HG03442 (cell line): Measurements from ENCODE around the gene NCK2.

ENCODE experiments used
- ATAC-seq: cut with Tn5 transposase; IDR thresholded peaks from one replicate; pipeline ENCODE4 v1.9.1; 2021; ENCODE audit warnings: mild to moderate bottlenecking, moderate library complexity; ENCODE audit not compliant: unreplicated experiment

The NCK2 gene

GRCh38 chr2:105744909-105745853, at the start of gene NCK2:
NCK2 (plus strand) TSS chr2:105744912; CDS start chr2:105855064, 110,152 bp downstream.
- ATAC-seq, result peak; percentile 16

- ATAC-seq, result no peak
Measured at GRCh38 chr2:105697781-105698449, 46.8 kb upstream of the NCK2 start.

GRCh38 chr2:105698820-105699219, 45.9 kb upstream of the NCK2 start:
- ATAC-seq, result no peak

GRCh38 chr2:105701042-105701441, 43.7 kb upstream of the NCK2 start:
- no peak for ATAC-seq

GRCh38 chr2:105708697-105709096, 36.0 kb upstream of the NCK2 start:
- no peak for ATAC-seq

- no peak for ATAC-seq
Measured at GRCh38 chr2:105711394-105711793, 33.3 kb upstream of the NCK2 start.

- ATAC-seq, result no peak
Measured at GRCh38 chr2:105712166-105712915, 32.4 kb upstream of the NCK2 start.

- no peak for ATAC-seq
Measured at GRCh38 chr2:105712981-105713596, 31.6 kb upstream of the NCK2 start.

- ATAC-seq, result no peak
Measured at GRCh38 chr2:105714141-105714540, 30.6 kb upstream of the NCK2 start.

GRCh38 chr2:105718846-105719481, 25.7 kb upstream of the NCK2 start:
- ATAC-seq, result no peak

- ATAC-seq, result no peak
Measured at GRCh38 chr2:105721991-105722511, 22.7 kb upstream of the NCK2 start.

- ATAC-seq, result no peak
Measured at GRCh38 chr2:105722726-105723297, 21.9 kb upstream of the NCK2 start.

GRCh38 chr2:105723431-105723830, 21.3 kb upstream of the NCK2 start:
- ATAC-seq, result no peak

GRCh38 chr2:105725388-105725787, 19.3 kb upstream of the NCK2 start:
- peak; percentile 8 for ATAC-seq

GRCh38 chr2:105730170-105730569, 14.5 kb upstream of the NCK2 start:
- no peak for ATAC-seq

- no peak for ATAC-seq
Measured at GRCh38 chr2:105731511-105731910, 13.2 kb upstream of the NCK2 start.

GRCh38 chr2:105732101-105732500, 12.6 kb upstream of the NCK2 start:
- ATAC-seq, result no peak

GRCh38 chr2:105732955-105733607, 11.6 kb upstream of the NCK2 start:
- no peak for ATAC-seq

GRCh38 chr2:105733875-105734274, 10.8 kb upstream of the NCK2 start:
- no peak for ATAC-seq
